Astrocyte of the hippocampus (primary cell): ENCODE measurements around the gene RHOV.
A peak's percentile ranks its signal among the peaks of the same experiment; 100 is the strongest.

Experiments used
- DNase-seq: peaks from one replicate; pipeline ENCODE4 v3.0.0; 2011; ENCODE audit warnings: low read depth, low spot score

RHOV gene

DNA sequence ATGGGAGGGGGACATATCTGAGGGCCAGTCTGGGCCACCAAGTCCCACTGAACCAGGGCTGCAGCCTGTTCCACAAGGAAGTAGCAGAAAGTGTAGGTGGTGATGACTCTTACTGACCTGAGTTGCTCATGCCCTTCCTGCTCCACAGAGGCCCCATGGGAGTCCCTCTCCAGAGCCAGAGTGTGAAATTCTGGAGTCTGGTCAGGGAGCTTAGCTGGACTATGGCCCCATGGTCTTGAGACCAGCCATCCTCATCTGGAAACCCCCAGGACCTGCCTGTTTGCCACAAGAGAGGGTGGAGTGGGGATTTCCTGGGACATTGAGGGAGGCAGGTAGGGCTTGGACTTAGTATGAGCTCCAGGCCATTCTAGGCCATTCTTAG lies 27.2 kb downstream of the RHOV start:
- DNase-seq: no peak

DNA sequence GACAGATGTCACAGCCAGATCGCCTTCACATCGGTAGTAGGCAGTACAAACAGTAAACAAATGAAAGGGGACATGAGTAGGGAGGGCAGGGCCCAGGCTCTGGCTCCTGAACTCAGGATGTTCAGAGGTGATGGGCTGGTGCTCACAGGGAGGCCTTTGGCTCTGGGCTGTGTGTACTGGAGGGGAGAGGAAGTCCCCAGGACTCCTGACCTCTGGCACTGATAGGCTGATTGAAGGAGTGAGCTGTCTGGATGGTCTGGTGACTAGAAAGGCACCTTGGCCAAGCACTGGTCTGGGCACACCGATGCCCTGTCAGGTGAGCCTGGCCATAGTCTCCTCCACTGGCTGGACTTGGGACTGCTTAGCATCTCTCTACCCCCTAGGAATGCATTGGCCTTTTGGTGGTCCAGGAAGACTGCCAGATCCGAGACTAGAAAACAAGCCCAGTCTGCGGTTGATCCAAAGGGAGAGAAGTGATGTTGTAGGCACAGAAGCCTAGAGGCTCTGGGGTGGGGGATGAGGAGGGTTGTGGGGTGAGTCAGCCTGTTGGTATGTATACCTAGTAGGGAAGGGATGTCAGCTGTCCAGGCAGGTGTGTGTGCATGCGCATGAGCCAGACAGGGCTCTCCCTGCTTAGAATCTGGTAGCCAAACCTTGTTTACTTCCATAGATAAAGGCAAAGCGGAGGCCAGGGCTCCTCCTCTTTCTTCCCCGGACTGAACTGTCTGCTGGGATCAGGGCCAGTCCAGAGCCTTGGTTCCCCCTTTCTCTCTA lies 28.3 kb downstream of the RHOV start:
- DNase-seq: peak; percentile 69

DNA sequence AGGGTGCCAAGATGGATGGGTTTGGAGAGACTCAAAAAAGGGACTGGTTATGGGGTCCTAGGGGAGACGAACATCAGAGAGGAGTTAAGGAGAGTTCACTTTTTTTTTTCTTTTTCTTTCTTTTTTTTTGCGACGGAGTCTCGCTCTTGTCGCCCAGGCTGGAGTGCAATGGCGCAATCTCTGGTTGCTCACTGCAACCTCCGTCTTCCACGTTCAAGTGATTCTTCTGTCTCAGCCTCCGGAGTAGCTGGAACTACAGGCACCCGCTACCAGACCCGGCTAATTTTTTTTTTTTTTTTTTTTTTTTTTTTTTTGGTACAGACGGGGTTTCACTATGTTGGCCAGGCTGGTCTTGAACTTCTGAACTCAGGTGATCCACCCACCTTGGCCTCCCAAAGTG lies 29.0 kb downstream of the RHOV start:
- DNase-seq: no peak

DNA sequence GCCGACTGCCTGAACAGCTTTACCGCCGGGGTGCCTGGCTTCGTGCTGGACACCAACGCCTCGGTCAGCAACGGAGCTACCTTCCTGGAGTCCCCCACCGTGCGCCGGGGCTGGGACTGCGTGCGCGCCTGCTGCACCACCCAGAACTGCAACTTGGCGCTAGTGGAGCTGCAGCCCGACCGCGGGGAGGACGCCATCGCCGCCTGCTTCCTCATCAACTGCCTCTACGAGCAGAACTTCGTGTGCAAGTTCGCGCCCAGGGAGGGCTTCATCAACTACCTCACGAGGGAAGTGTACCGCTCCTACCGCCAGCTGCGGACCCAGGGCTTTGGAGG lies 29.4 kb downstream of the RHOV start:
- peak; percentile 50 for DNase-seq

DNA sequence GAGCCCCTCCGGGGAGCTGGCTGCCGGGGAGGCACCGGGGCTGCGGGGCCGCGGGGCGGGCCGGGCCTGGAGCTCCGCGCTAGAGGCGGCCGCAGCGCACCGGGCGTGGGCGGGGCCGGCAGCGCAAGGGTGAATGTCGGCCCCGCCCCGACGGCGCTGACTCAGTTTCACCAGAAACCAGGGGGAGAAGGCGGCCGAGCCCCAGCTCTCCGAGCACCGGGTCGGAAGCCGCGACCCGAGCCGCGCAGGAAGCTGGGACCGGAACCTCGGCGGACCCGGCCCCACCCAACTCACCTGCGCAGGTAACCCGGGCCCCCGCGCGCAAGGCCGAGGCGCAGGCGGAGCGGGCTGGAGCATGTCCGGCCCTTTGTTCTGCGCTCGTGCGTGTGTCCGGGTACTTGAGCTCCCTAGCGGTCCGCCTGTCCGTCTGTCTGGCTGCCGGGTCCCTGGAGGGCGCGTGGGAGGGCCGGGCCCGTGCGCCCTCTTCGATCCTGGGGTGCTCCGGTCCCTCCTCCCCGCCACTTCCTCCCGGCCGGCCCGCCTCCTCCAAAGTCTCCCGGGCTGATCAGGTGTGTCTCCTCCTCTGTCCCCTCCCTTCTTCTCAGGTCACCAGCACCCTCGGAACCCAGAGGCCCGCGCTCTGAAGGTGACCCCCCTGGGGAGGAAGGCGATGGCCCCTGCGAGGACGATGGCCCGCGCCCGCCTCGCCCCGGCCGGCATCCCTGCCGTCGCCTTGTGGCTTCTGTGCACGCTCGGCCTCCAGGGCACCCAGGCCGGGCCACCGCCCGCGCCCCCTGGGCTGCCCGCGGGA lies 29.9 kb downstream of the RHOV start, which contains the start of gene SPINT1:
Gene SPINT1 (plus strand): TSS at position 164 of the 811 bp plus-strand sequence. CDS start 507 bp downstream, at position 671.
- peak; percentile 44 for DNase-seq

DNA sequence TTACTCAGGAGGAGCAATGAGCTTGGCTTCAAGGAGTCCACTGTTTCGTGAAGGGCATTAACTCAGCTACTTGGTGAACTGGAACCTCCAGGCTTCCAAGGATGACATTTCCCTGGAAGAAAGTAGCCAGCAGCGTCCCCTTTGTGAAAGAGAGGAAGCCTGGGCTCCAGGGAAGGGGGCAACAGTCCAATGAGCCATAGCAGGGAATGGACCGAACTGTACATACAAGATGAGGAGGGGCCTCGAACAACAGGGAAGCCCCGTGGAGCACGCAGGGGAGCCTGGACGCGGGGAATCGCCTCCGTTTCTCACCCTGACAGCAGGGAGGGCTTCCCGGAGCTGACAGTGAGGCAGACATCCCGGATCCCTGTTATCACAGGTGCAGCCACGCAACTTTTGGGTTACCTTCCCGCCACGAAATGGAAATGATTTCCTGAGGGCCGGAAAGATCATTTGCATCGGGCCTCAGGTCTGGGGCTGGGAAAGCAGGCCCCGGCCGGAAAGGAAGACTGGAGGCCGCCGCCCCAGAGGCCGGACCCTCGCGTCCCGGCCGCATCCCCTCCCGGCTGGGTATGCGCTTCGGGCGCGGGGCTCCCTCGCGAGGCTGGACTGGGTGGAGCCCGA lies 30.7 kb downstream of the RHOV start:
- no peak for DNase-seq

DNA sequence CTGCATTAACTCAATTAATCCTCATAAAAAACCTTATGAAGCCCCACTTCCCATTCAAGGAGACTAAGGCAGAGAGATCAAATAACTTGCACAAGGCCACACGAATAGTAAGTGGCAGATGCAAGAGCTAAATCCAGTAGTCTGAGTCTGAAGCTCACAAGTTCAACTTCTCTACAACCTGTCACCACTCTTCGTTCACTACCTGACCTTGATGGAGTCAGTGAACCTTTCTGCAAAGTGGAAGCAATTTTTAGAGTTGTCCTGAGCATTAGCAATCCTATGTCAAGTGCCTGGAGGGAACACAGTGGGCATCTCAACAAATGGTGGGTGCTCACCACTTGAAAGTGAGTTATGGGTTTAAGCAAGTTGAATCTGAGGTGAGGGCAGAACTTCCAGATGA lies 32.3 kb downstream of the RHOV start:
- no peak for DNase-seq

DNA sequence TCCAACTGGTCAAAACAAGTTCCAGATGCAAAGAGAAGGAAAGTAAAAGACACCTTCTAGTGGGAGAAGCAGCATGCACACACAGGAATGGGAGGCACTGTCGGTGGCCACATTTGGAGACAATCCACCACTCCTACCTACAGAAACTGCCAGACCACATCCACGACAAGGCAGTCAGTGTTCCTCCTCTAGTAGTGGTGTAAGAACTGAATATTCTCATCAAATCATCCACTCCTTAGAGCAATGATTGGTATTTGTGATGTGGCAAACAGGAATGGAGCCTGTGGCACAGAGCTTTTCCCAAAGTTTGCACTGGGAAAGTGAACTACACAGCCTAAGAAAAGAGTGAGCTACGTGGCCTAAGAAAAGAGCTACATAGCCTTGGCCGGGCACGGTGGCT lies 35.3 kb downstream of the RHOV start:
- peak; percentile 43 for DNase-seq

DNA sequence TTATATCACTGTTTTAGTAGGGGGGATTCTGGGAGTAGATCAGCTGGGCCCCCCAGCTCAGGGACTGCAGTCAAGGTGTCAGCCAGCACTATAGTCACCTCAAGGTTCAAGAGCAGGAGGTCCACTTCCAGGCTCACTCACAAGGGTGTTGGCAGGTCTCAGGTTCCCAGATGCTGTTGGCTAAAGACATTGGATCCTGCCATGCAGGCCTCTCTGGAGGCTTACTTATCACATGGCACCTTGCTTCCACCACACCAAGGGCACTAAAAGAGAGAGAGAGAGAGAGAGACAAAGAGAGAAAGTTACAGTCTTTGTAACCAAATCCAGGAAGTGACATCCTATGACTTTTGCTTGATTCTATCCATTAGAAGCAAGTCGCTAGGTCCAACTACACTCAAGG lies 38.0 kb downstream of the RHOV start:
- DNase-seq: no peak

DNA sequence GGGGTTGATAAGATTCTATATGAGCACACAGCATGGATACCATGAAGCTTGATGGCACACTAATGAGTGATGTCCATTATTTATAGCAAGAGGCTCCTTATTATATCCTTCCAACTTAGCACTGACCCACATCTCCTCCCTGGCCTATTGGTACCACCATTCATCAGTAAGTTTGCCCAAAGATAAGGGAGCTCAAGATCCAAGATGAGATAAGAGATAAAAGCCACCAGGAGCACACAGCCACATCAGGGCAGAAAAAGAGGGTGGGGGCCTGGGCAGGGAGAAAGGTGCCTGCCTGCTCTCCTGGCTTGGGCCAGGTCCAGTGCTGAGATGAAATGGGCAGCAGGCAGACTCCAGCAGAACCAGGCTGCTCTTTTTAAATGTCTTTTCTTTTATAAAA lies 41.1 kb downstream of the RHOV start:
- DNase-seq: no peak

DNA sequence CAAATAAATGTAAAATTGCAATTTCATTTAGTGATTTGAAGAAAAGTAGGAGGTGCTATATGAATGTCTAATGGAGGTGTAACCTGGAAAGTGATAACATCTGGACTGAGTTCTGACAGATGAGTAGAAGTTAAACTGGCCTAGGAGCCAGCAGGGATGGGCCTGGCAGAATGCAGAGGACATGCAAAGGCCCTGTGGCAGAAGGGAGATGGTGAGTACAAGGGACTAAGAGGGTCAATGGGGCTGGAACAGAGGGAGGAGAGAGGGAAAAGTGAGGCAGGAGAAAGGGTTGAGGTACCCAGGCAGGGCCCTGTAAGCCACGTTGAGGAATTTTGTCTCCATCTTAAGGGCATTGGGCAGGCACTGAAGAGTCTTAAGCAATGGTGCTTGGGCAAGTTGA lies 42.2 kb downstream of the RHOV start:
- no peak for DNase-seq

DNA sequence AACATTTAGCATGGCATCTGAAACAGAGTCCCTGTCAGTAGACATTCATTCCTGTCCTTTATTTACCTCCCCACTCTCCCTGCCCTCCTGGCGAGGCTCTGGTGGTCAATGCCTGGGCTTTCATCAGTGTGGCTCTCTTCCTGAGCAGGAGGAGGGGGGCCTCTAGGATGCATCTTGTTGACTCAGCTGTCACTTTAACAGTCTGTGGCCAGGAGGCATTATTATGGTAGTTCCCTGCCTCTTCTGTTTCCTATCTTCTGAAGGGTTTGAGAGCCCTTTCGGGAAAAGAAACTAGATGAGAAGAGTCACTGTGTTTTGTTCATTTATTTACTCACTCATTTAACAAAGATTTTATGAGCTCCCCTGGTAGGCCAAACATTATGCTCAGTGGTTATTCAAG lies 43.1 kb downstream of the RHOV start:
- DNase-seq: no peak

DNA sequence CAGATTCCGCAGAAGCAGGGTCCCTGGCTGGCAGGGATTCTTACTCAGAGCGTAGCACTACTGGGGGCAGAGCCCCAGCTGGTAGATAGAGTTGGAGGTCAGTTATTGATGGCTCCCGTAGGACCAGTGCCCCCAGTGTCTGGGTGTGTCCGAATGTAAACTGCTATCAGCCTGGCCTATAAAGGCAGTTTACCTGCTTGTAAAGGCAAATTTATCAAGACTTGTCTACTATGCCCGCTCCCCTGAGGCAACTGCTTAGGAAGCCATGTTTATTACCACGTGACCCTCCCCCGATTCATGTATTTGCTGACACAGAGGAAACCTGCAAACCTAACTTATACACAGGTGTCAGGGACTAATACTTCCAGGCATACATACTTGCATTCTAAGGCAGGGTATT lies 44.9 kb downstream of the RHOV start:
- DNase-seq: no peak

DNA sequence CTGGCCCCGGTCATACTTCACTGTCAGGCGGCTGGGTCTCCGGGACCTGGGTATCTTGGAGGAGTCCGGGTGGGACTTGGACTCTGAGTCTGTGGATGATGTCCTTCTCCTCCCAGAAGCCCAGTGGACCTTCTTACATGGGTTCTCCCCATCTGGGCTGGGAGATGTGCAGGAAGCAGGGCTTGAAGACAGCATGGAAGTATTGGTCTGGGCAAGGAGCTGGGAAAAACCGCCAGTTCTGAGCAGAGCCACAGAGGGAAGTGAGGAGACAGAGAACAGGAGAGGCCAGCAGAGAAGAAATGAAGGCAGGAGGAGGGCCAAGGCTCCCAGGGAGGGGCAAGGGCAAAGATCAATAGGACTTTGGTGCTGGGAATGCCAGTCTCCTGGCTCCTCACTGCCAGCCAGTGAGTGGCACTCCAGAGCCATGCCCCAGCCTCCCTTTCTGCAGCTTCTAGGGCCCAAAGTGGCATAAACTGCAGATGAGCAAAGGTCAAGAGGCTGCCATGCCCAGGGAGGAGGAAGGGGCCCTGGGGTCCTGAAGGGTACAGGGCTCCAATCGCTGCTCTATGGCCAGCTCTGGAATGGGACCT lies 45.5 kb downstream of the RHOV start, which contains the start of gene PPP1R14D:
Gene PPP1R14D (minus strand): TSS at position 262 of the 590 bp plus-strand sequence. CDS start 67 bp downstream, at position 195.
- no peak for DNase-seq

DNA sequence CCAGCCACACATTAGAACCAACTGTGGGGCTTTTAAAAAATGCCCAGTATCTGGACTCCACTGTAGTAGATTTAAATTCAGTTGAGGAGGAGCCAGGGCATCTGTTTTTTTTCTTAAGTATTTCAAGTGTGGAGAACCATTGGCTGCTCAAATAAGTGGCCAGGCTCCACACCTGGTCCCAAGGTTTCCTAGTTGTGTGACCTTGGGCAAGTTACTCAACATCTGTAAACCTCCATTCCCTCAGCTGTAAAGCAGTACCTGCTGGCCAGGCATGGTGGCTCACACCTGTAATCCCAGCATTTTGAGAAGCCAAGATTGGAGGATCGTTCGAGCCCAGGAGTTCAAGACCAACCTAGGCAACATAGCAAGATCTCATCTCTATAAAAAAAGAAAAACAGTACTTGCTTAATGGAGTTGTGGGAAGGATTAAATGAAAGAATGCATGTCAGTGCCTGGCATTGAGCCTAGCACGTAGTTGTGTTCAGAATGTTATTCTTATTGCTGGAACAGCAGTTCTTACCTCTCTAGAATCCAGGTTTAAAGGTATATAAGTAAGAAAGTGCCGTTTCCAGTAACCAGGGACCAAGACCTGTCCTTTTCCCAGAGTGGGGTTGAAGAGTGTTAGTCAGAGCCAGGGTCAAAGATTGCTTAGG lies 47.5 kb downstream of the RHOV start:
- peak; percentile 52 for DNase-seq

DNA sequence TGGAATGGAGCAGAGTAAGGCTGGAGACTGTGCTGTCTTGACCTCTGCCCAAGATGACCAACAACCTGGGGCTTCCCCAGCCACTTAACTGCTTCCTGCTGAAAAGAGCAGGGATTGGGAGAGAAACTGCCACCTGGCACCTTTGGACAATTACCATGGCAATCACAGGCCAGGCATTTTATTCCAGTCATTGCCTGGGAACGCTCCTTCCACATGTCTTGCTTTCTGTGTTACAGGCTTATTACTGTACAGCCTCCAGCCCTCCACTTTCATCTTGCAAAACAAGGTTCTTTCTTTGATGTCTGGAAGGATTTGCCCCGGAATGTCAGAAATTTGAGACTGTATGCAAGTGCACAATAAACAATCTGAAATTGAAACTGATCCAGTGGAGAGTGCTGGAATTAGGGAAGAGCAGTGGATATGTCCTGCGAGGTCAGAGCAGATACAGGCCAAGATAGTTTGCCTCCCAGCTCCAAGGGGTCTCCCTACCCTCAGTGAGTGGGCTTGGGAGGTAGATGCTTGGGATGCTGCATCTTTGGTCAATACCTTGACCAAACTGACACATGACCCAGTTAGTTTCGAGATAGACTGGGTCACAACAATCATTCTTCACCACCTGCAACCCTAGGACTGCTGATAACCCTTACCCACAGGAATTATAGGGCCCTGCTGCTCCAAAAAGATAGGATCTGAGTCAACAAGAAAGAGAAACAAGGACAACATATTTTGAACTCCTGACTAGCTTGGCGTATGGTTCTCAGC lies 48.2 kb downstream of the RHOV start:
- DNase-seq: peak; percentile 73

DNA sequence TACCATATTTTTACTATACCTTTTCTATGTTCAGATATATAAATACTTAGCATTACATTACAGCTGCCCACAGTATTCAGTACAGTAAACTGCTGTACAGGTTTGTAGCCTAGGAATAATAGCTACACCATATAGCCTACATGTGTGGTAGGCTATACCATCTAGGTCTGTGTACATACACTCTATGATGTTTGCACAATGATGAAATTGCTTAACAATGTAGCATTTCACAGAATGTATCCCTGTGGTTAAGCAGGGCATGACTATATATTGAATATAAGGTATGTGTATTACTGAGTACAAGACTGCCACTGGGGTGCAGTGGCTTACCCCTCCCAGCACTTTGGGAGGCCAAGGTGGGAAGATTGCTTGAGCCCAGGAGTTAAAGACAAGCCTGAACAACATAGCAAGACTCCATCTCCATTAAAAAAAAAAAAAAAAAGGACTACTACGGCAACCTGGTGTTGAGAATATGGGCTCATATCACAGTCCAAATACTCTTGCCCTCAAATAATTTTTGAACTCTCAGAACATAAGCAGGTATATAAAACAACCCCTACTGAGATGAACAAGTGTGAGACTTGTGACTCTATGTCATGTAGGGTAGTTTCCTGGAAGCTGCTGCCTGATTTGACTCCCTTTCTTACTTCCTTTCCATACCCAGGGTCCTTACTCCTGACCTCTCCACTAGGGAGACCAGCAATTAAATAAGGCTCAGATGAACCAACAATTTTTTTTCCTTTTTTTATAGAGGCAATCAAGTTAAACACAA lies 50.3 kb downstream of the RHOV start:
- no peak for DNase-seq
